Posterior cingulate gyrus (tissue), 11 donors: ENCODE results near the gene NINJ2.
A peak's percentile ranks its signal among the peaks of the same experiment; 100 is the strongest.
"Not testable (repeated sequence)": the region's sequence is repeated elsewhere in the genome, so short reads cannot be mapped to it uniquely, and the experiment has no call there.

Source experiments
- DNase-seq, 10 donors: peaks; one replicate each; pipeline versions ENCODE4 v3.0.0 to v3.0.0-alpha.2; 2020 to 2021; ENCODE audit warnings: mixed read lengths in 3 of 10
- intact Hi-C: fragments of 100-400 bp; cut with DNase I; formaldehyde crosslinking; loops from one replicate; pipeline ENCODE4 v1.15.1; 2023

Gene NINJ2

DNA sequence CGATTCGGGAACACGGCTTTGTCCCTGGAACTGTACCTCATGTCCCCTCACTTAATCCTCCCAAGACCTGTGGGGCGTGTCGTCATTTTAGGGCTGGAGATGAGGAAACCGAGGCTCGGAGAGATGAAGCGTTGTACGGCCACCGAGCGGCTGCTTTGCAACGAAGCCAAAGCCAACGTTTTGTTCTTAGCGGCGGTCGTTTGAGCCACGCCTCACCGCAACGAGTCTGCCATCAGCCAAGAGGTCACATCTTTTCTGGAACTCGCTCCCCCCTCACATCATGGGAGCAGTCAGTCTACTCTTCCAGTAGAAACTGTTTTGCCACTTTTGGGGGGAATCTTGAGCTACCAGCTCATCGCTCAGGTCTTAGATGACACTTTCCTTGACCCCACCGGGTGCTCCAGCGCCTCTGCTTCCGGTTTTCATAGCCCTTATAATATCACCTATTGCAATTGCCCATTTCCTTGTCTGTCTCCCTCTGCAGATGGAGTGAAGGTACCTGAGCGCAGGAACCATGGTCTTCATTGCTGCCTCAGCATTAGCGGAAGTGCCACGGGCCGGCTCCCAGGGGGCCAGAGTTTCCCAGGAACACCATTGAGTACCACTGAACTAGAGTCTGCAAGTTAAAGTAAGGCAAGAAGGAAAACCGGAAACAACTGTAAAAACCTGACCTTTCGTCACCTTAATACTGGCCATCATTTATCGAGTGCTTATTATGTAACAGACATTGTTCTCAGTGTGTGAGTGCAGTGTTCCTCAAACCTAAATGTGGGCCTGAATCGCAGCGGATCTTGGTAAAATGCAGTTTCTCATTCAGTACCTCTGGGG, 19.6 kb downstream of the NINJ2 start:
- DNase-seq: no peak
- intact Hi-C loops: loop anchor here (5.0 to 10.0 kb wide), 2 partner anchors 69 to 109 kb away; partner anchors contain the start of gene WNK1

DNA sequence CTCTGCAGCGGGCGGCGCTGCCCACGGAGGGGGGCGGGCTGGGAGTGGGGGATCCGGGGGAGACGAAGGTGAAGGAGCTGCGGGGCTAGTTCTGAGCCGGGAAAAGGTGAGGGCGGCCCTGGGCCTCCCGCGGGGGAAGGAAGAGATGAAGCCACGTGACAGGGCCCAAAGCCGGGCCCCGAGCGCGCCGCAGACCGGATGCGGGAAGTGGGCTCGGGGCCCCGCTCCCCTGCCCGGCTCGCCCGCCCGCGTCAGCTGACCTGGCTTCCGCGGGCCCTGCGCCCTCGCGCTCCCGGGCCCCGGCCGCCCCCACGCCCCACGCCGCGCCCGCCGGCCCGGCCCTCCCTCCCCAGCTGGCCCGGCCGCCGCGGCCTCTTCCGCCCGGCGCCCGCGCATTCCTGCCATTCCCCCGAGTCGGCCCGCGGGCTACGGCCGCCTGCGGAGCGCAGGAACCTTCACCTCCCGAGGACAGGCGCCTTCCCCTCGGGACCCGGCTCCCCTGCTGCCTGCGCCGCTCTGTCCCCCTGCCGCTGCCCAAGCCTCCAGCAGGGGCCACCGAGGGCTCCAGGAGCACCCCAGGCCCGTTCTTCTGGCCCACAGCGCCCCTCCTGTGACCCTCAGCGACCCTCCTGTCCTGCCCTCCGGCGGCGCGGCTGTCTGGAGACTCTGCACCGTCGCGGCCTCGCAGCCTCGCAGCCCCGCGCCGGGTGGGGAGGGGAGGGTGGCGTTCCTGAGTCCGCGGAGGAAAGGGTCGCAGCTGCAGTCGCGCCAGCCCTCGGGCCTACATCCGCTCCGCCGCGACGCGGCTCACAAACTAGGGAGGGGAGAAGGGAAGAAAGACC, 20.4 kb downstream of the NINJ2 start:
- peak in 9 of 10 donors; percentile 52 to 94 (median 63) for DNase-seq
- intact Hi-C loops: loop anchor here (5.0 to 10.0 kb wide), 2 partner anchors 68 to 109 kb away; partner anchors contain the start of gene WNK1

GRCh38 chr12:641321-641720, 21.9 kb downstream of the NINJ2 start:
- DNase-seq: not testable (repeated sequence)
- intact Hi-C loops: loop anchor here (5.0 to 10.0 kb wide), 2 partner anchors 67 to 111 kb away; partner anchors contain the start of gene WNK1

DNA sequence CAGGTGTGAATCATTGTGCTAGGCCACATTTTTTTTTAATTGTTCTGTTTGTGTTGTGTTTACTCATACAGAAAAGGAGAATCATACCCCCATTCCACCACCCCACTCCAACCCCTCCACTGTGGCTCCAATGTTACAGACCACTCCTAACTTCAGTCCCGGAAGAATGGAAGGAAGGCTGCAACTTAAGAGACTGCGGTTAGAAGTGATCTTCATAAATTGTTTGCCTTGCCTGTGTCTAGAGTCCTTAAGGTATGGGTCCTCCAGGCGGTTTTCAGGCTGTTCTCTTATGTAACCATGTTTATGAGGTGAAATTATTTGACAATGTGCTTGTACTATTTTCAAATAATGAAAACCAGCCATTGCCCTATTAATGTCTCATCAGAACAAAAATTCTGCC, 22.5 kb downstream of the NINJ2 start:
- intact Hi-C loops: loop anchor here (5.0 to 10.0 kb wide), 2 partner anchors 66 to 112 kb away; partner anchors contain the start of gene WNK1
- no peak for DNase-seq

DNA sequence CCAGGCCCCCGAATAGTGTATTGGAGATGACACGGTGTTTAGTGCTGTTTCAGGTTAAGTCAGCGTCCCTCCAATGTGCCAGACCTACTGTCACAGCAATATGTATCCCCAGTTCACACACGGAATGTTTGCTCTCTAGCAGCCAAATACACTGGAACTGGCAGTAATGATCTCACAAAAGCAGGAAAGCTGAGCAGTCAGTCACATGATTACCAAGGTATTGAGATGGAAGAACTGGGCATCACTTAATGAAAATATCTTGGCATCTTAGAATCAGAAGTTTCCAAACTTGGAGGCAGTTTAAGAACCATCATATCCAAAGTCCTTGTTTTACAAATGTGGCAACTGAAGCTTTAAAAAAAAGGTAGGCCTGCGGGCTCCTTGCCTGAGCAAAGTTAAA, 23.3 kb downstream of the NINJ2 start:
- intact Hi-C loops: loop anchor here (5.0 to 10.0 kb wide), 2 partner anchors 65 to 112 kb away; partner anchors contain the start of gene WNK1
- no peak for DNase-seq

DNA sequence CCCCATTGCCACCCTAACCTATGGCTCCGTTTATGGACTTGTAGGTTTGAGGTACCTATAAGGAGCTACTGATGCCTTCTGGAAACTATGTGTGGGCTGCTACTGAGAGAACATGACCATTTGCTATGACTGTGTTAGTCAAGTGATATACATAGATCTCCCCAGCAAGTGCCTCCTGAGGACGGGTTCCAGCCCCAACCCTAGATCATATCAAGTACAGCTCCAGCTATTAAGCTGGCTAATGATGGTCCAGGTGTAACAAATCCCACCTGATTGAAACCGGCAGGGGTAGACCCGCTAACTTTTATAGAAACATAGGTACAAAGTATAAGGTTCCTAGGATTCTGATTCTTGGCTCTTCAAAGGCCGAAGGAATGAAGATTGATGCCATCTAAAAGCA, 23.7 kb downstream of the NINJ2 start:
- intact Hi-C loops: no loop called here
- no peak for DNase-seq

DNA sequence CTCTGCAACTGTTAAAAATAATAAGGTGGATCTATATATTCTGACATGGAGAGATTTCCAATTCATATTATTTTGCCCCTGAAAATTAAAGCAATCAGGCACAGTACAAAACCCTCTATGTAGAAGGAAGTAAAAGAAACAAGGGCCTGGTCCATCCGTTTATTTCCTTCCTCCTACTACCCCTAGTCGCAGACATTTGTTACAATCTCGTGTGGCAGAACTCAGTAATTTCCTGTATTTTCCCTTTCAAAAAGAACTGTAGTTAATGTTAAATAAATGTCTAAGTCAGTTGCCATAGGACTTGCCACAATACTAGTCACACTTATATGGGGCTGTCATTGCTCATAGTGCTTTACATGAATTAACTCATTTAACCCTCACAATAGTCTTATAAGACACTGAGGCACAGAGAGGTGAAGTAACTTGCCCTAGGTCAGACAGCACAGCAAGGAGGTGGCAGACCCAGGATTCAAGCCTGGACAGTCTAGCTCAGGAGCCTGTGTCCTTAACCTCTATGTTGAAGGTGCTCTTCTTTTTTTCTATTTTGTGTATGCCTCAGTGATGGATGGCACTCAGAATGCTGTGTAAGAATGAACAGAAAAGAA, 24.2 kb downstream of the NINJ2 start:
- DNase-seq: no peak
- intact Hi-C loops: no loop called here

GRCh38 chr12:636632-637031, 26.6 kb downstream of the NINJ2 start:
- DNase-seq: no peak
- intact Hi-C loops: no loop called here

- DNase-seq: no peak
- intact Hi-C loops: no loop called here
These were observed 29.5 kb downstream of the NINJ2 start for GRCh38 chr12:633731-634130.

GRCh38 chr12:632102-632696, 31.0 kb downstream of the NINJ2 start:
- no peak for DNase-seq
- intact Hi-C loops: no loop called here

DNA sequence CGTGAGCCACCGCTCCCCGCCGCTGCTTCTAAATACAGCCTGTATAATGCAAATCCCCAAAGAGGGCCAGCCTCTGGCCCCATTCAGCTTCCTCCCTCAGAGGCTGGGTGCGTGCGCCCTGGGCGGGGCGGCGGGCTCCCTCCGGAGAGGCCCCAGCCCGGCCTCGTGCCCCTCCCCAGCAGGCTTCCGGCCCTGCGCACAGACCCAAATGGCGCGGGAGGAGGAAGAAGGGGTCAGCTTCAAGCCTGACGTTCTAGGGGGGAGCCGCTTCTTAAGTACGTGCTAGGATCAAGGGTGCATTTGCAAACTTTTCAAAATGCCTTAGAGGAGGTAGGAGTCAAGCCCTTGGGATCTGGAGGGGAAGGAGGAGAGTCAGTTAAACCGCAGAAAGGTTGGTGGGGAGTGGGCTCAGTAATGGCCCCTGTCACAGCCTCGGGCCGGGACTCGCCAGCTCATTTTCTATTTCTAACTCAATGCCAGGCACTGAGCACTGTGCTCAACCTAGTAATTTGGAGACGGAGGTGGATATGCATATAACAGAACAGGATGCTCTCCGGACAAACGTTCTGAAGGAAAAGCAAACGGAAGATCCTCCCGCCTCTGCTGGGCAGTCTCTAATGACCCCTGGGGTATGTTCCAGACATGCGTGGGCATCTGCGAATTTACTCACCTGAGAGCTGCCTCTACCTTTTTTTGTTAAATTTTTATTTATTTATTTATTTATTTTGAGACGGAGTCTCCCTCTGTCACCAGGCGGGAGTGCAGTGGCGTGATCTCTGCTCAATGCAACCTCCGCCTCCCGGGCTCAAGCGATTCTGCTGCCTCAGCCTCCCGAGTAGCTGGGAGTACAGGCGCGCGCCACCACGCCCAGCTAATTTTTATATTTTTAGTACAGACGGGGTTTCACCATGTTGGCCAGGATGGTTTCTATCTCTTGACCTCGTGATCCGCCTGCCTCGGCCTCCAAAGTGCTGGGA, 32.3 kb downstream of the NINJ2 start:
- no peak for DNase-seq
- intact Hi-C loops: no loop called here

GRCh38 chr12:628742-629078, 34.5 kb downstream of the NINJ2 start:
- intact Hi-C loops, DNase-seq: not testable (repeated sequence)

GRCh38 chr12:627863-628741, 35.1 kb downstream of the NINJ2 start:
- intact Hi-C loops: no loop called here
- DNase-seq: no peak

- intact Hi-C loops: no loop called here
- DNase-seq: no peak
These were observed 36.0 kb downstream of the NINJ2 start for GRCh38 chr12:627285-627684.

GRCh38 chr12:625998-626397, 37.2 kb downstream of the NINJ2 start:
- DNase-seq: no peak
- intact Hi-C loops: no loop called here

GRCh38 chr12:623865-624372, 39.3 kb downstream of the NINJ2 start:
- intact Hi-C loops: no loop called here

GRCh38 chr12:623172-623864, 39.9 kb downstream of the NINJ2 start:
- DNase-seq: no peak

More at GRCh38 chr12:623865-624372, 39.3 kb downstream of the NINJ2 start:
- no peak for DNase-seq

GRCh38 chr12:622416-622815, 40.8 kb downstream of the NINJ2 start:
- no peak for DNase-seq
- intact Hi-C loops: no loop called here

More at GRCh38 chr12:623172-623864, 39.9 kb downstream of the NINJ2 start:
- intact Hi-C loops: no loop called here
